Measurements from ENCODE around the gene FOXC2.

FOXC2 gene

GRCh38 chr16:86523166-86523740 lies 43.4 kb upstream of the FOXC2 start:
- ATAC-seq (ENCODE audit: low read depth) = no peak
- peaks cover 65% of the 10 kb centered on the region for H3K27me3 ChIP-seq (ENCODE audit: insufficient read depth, poor library complexity, severe bottlenecking)
- no peak for DNase-seq (ENCODE audit: low spot score)
- no peaks in the 10 kb centered on the region for H3K36me3 ChIP-seq (ENCODE audit: low read depth)
- H3K4me3 ChIP-seq (ENCODE audit: severe bottlenecking) = no peak overlapping the region
- no peaks in the 10 kb centered on the region for H3K4me1 ChIP-seq (ENCODE audit: insufficient read depth, poor library complexity, severe bottlenecking)
- no peaks in the 10 kb centered on the region for H3K9me3 ChIP-seq (ENCODE audit: severe bottlenecking)
- TF ChIP-seq CTCF (IDR thresholded peaks at IDR 0.05; ENCODE audit: poor library complexity, severe bottlenecking) = no peak
- H3K27ac ChIP-seq (ENCODE audit: poor library complexity, severe bottlenecking) = no peak overlapping the region

- H3K27me3 ChIP-seq (ENCODE audit: insufficient read depth, poor library complexity, severe bottlenecking) = peaks cover 57% of the 10 kb centered on the region
- DNase-seq (ENCODE audit: low spot score) (no peak), ATAC-seq (ENCODE audit: low read depth) (no peak)
- H3K4me1 ChIP-seq (ENCODE audit: insufficient read depth, poor library complexity, severe bottlenecking) = no peaks in the 10 kb centered on the region
- no peak overlapping the region for H3K27ac ChIP-seq (ENCODE audit: poor library complexity, severe bottlenecking)
- no peak overlapping the region for H3K4me3 ChIP-seq (ENCODE audit: severe bottlenecking)
- no peaks in the 10 kb centered on the region for H3K36me3 ChIP-seq (ENCODE audit: low read depth)
- H3K9me3 ChIP-seq (ENCODE audit: severe bottlenecking) = no peaks in the 10 kb centered on the region
- TF ChIP-seq CTCF (IDR thresholded peaks at IDR 0.05; ENCODE audit: poor library complexity, severe bottlenecking) = no peak
Measured at GRCh38 chr16:86524029-86524428, 42.6 kb upstream of the FOXC2 start.

GRCh38 chr16:86525696-86526095 lies 40.9 kb upstream of the FOXC2 start:
- TF ChIP-seq CTCF (IDR thresholded peaks at IDR 0.05; ENCODE audit: poor library complexity, severe bottlenecking) = no peak
- Histone ChIP-seq H3K9me3 (ENCODE audit: severe bottlenecking) (no peaks in the 10 kb centered on the region), H3K4me1 (ENCODE audit: insufficient read depth, poor library complexity, severe bottlenecking) (no peaks in the 10 kb centered on the region), H3K4me3 (ENCODE audit: severe bottlenecking) (no peak overlapping the region), H3K27ac (ENCODE audit: poor library complexity, severe bottlenecking) (no peak overlapping the region), H3K27me3 (ENCODE audit: insufficient read depth, poor library complexity, severe bottlenecking) (peaks cover 41% of the 10 kb centered on the region), H3K36me3 (ENCODE audit: low read depth) (no peaks in the 10 kb centered on the region)
- no peak for DNase-seq (ENCODE audit: low spot score)
- no peak for ATAC-seq (ENCODE audit: low read depth)

GRCh38 chr16:86527366-86527765 lies 39.3 kb upstream of the FOXC2 start:
- Histone ChIP-seq H3K36me3 (ENCODE audit: low read depth) (no peaks in the 10 kb centered on the region), H3K27ac (ENCODE audit: poor library complexity, severe bottlenecking) (no peak overlapping the region), H3K4me1 (ENCODE audit: insufficient read depth, poor library complexity, severe bottlenecking) (no peaks in the 10 kb centered on the region), H3K4me3 (ENCODE audit: severe bottlenecking) (no peak overlapping the region), H3K27me3 (ENCODE audit: insufficient read depth, poor library complexity, severe bottlenecking) (peaks cover 25% of the 10 kb centered on the region), H3K9me3 (ENCODE audit: severe bottlenecking) (no peaks in the 10 kb centered on the region)
- no peak for DNase-seq (ENCODE audit: low spot score)
- no peak for ATAC-seq (ENCODE audit: low read depth)
- no peak for TF ChIP-seq CTCF (IDR thresholded peaks at IDR 0.05; ENCODE audit: poor library complexity, severe bottlenecking)

GRCh38 chr16:86528061-86528929 lies 38.3 kb upstream of the FOXC2 start:
- H3K4me3 ChIP-seq (ENCODE audit: severe bottlenecking) = no peak overlapping the region
- DNase-seq (ENCODE audit: low spot score) = no peak
- H3K36me3 ChIP-seq (ENCODE audit: low read depth) = no peaks in the 10 kb centered on the region
- no peaks in the 10 kb centered on the region for H3K9me3 ChIP-seq (ENCODE audit: severe bottlenecking)
- H3K27me3 ChIP-seq (ENCODE audit: insufficient read depth, poor library complexity, severe bottlenecking) = peaks cover 21% of the 10 kb centered on the region
- no peak for TF ChIP-seq CTCF (IDR thresholded peaks at IDR 0.05; ENCODE audit: poor library complexity, severe bottlenecking)
- H3K4me1 ChIP-seq (ENCODE audit: insufficient read depth, poor library complexity, severe bottlenecking) = no peaks in the 10 kb centered on the region
- H3K27ac ChIP-seq (ENCODE audit: poor library complexity, severe bottlenecking) = no peak overlapping the region
- no peak for ATAC-seq (ENCODE audit: low read depth)

Data from RWPE2 (cell line).